ENCODE results near the gene SPOCK1. TPM values are rescaled to one million over a fixed set of nuclear protein-coding genes. Genes with fewer than 3 reads are reported as not detected.

SPOCK1 gene
- total RNA-seq, 1 experiment from 2014 or later = 10.9 TPM

GRCh38 chr5:137379555-137380286, 119.4 kb downstream of the SPOCK1 start:
- Mint-ChIP-seq H3K9me3 (peaks cover 36 to 42% of the 10 kb centered on the region in 2 experiments), H3K4me3 (no peak overlapping the region), H3K27ac (no peak overlapping the region), H3K27me3 (ENCODE audit: low read depth) (peaks cover 4% of the 10 kb centered on the region; the same call in 1 of the 2 replicates), H3K36me3 (ENCODE audit: insufficient read depth in 1 of 3, low read depth in 3 of 3) (peaks cover 15 to 31% (median 22%) of the 10 kb centered on the region in 3 experiments), H3K4me1 (peaks cover 4 to 13% of the 10 kb centered on the region in 2 experiments)
- no peak overlapping the region for H4K8ac ChIP-seq (replicated peaks; ENCODE audit: insufficient read length, low read depth, low read length)
- no peak overlapping the region for H2BK15ac ChIP-seq (ENCODE audit: low read depth, low read length)
- no peak overlapping the region for H3K14ac ChIP-seq (ENCODE audit: insufficient read depth, low read length)
- H2BK5ac ChIP-seq (ENCODE audit: insufficient read length, low read length) = no peak overlapping the region
- H3K4me1 ChIP-seq (ENCODE audit: insufficient read depth, low read length) = no peaks in the 10 kb centered on the region; the same call in 1 of the 2 replicates
- no peak overlapping the region for H2BK12ac ChIP-seq (ENCODE audit: insufficient read length, low read depth, low read length)
- no peaks in the 10 kb centered on the region for H3K27me3 ChIP-seq (ENCODE audit: insufficient read depth, low read length)
- H3K56ac ChIP-seq (ENCODE audit: insufficient read length, low read depth, low read length) = no peak overlapping the region
- no CpG with 5 or more reads among the region's 5 CpGs for WGBS (ENCODE audit: extremely low coverage, insufficient read length, low lambda C conversion rate)
- peaks cover 4% of the 10 kb centered on the region for H3K9me3 ChIP-seq (ENCODE audit: control insufficient read depth, low read depth, low read length)
- no peak overlapping the region for H3K18ac ChIP-seq (ENCODE audit: insufficient read length, low read depth, low read length)
- no peak overlapping the region for H3K4ac ChIP-seq (ENCODE audit: low read depth, low read length)
- H4K5ac ChIP-seq (ENCODE audit: insufficient read length, low read depth, low read length) = no peak overlapping the region
- H3T11ph ChIP-seq (ENCODE audit: low read length) = no peak overlapping the region
- no peak overlapping the region for H3K4me2 ChIP-seq (ENCODE audit: insufficient read depth, insufficient read length, low read length)
- no peak overlapping the region for H2AK5ac ChIP-seq (ENCODE audit: insufficient read length, low read length)
- no peaks in the 10 kb centered on the region for H3K79me1 ChIP-seq (ENCODE audit: insufficient read depth, low read depth, low read length, poor library complexity, severe bottlenecking)
- H3K79me2 ChIP-seq (ENCODE audit: insufficient read depth, low read length) = no peaks in the 10 kb centered on the region
- H2BK120ac ChIP-seq (ENCODE audit: low read depth, low read length, poor library complexity, severe bottlenecking) = no peak overlapping the region
- TF ChIP-seq CTCF (conservative IDR thresholded peaks at IDR 0.05) = no peak
- H4K20me1 ChIP-seq (ENCODE audit: control insufficient read depth, insufficient read depth, insufficient read length) = no peaks in the 10 kb centered on the region
- DNase-seq = no peak
- no peak overlapping the region for H2AFZ ChIP-seq (ENCODE audit: low read length)
- no peak overlapping the region for H4K91ac ChIP-seq (ENCODE audit: insufficient read length, low read depth, low read length)
- H3K23ac ChIP-seq (ENCODE audit: insufficient read length, low read depth, low read length) = no peak overlapping the region
- H3K27ac ChIP-seq (ENCODE audit: insufficient read length, low read depth, low read length) = no peak overlapping the region
- no peak overlapping the region for H3K9ac ChIP-seq (ENCODE audit: extremely low read depth, insufficient read length, low read length)
- H2BK20ac ChIP-seq (ENCODE audit: low read depth, low read length, poor library complexity, severe bottlenecking) = no peak overlapping the region
- H3K23me2 ChIP-seq (ENCODE audit: insufficient read length, low read depth, low read length, poor library complexity, severe bottlenecking) = no peaks in the 10 kb centered on the region

Measured in H9 (cell line).